ENCODE measurements around the gene CCR7. TPM values are rescaled to one million over a fixed set of nuclear protein-coding genes. Genes with fewer than 3 reads are reported as not detected.
A peak's percentile ranks its signal among the peaks of the same experiment; 100 is the strongest.

CCR7 gene
- total and polyA plus RNA-seq, 7 donors, result 0.08 to 0.24 (median 0.20) TPM; not detected in 1

- 65 to 74% (median 71%) methylated on average over 9 of the region's 9 CpGs for WGBS, 3 donors
- DNase-seq, result no peak
Measured at GRCh38 chr17:40539711-40540411, 25.4 kb downstream of the CCR7 start.

GRCh38 chr17:40538936-40539705 is 26.2 kb downstream of the CCR7 start:
- peak overlapping the region; percentile 50 for H3K27ac ChIP-seq
- intact Hi-C loops (cut with DNase I), result loop anchor here in 1 of 2 donors (10.0 kb wide), 1 partner anchor 234 kb away; the partner anchor contains the start of gene RARA
- TF ChIP-seq CTCF (IDR thresholded peaks at IDR 0.05), result no peak
- H3K36me3 ChIP-seq (ENCODE audit: insufficient read depth in 1 of 2, low read depth in 1 of 2), result no peaks in the 10 kb centered on the region
- peaks cover 49% of the 10 kb centered on the region for H3K4me1 ChIP-seq
- DNase-seq (no peak), ATAC-seq (no peak)
- WGBS, 3 donors, result 76 to 84% (median 80%) methylated on average over 6 of the region's 6 CpGs
- H3K9me3 ChIP-seq, result no peaks in the 10 kb centered on the region
- H3K4me3 ChIP-seq, result no peak overlapping the region
- H3K27me3 ChIP-seq (ENCODE audit: insufficient read depth in 3 of 3, low read length in 2 of 3), result no peaks in the 10 kb centered on the region

More at GRCh38 chr17:40539711-40540411, 25.4 kb downstream of the CCR7 start:
- no peaks in the 10 kb centered on the region for H3K27me3 ChIP-seq (ENCODE audit: insufficient read depth in 3 of 3, low read length in 2 of 3)
- TF ChIP-seq CTCF (IDR thresholded peaks at IDR 0.05), result no peak
- no peak for ATAC-seq
- H3K9me3 ChIP-seq, result no peaks in the 10 kb centered on the region
- intact Hi-C loops (cut with DNase I), result loop anchor here in 1 of 2 donors (10.0 kb wide), 1 partner anchor 235 kb away; the partner anchor contains the start of gene RARA
- peak overlapping the region; percentile 50 for H3K27ac ChIP-seq
- no peak overlapping the region for H3K4me3 ChIP-seq
- H3K36me3 ChIP-seq (ENCODE audit: insufficient read depth in 1 of 2, low read depth in 1 of 2), result no peaks in the 10 kb centered on the region
- peaks cover 49% of the 10 kb centered on the region for H3K4me1 ChIP-seq

- no peaks in the 10 kb centered on the region for H3K36me3 ChIP-seq (ENCODE audit: insufficient read depth in 1 of 2, low read depth in 1 of 2)
- ATAC-seq (peak; percentile 75 to 96 (median 82)), DNase-seq (peak; percentile 69 to 84)
- H3K27me3 ChIP-seq (ENCODE audit: insufficient read depth in 3 of 3, low read length in 2 of 3), result no peaks in the 10 kb centered on the region
- H3K4me3 ChIP-seq, result no peak overlapping the region
- H3K9me3 ChIP-seq, result no peaks in the 10 kb centered on the region
- peak overlapping the region; percentile 48 for H3K27ac ChIP-seq
- intact Hi-C loops (cut with DNase I), result loop anchor here in 1 of 2 donors (10.0 kb wide), 1 partner anchor 233 kb away; the partner anchor contains the start of gene RARA
- TF ChIP-seq CTCF (IDR thresholded peaks at IDR 0.05), result no peak
- H3K4me1 ChIP-seq, result peaks cover 51% of the 10 kb centered on the region
- 37 to 45% (median 39%) methylated on average over 15 of the region's 15 CpGs for WGBS, 3 donors
Measured at GRCh38 chr17:40538019-40538935, 27.0 kb downstream of the CCR7 start.
